ENCODE results near the gene VEGFB.

VEGFB gene

GRCh38 chr11:64284962-64285884, 50.8 kb downstream of the VEGFB start, which contains the start of gene GPR137:
TSS of gene GPR137 (plus strand) at chr11:64285848. CDS start at chr11:64286525, 677 bp downstream.
- DNase-seq, result peak; percentile 95 to 97

GRCh38 chr11:64285885-64286800, 51.8 kb downstream of the VEGFB start:
- peak in 1 of 2 experiments; percentile 50 for DNase-seq

- DNase-seq, result no peak
Observed at GRCh38 chr11:64286801-64287159, 52.4 kb downstream of the VEGFB start.

GRCh38 chr11:64287676-64288352, 53.4 kb downstream of the VEGFB start:
- no peak for DNase-seq

GRCh38 chr11:64288353-64288750, 54.0 kb downstream of the VEGFB start:
- DNase-seq, result no peak
